Small intestine (tissue), 7 donors: ENCODE results near the gene FBXO17. TPM values are rescaled to one million over a fixed set of nuclear protein-coding genes. Genes with fewer than 3 reads are reported as not detected.

Experiments
- DNase-seq, 2 donors: peaks; one replicate each; pipeline versions ENCODE4 v3.0.0 to v3.0.0-alpha.2; 2013
- FAIRE-seq: peaks from 2 replicates; lab custom pipeline; 2012; peaks lifted over from hg19 to GRCh38; lab: Jason Lieb, UNC
- H3K27ac ChIP-seq, 3 donors: one replicate each; pipeline ENCODE4 v1.5.1; 2013; ENCODE audit warnings: low read length in 2 of 3, mild to moderate bottlenecking in 2 of 3, control low read depth in 1 of 3, inconsistent platforms in 1 of 3, low read depth in 1 of 3, moderate library complexity in 1 of 3
- H3K27me3 ChIP-seq, 3 donors: one replicate each; pipeline ENCODE4 v1.6.1; 2013; ENCODE audit warnings: low read length in 3 of 3, inconsistent platforms in 1 of 3; ENCODE audit not compliant: control insufficient read depth in 3 of 3, insufficient read depth in 3 of 3
- H3K36me3 ChIP-seq, 3 donors: one replicate each; pipeline ENCODE4 v1.6.1; 2013; ENCODE audit warnings: low read length in 3 of 3, inconsistent platforms in 1 of 3, low read depth in 1 of 3, mild to moderate bottlenecking in 1 of 3, moderate library complexity in 1 of 3; ENCODE audit not compliant: control insufficient read depth in 3 of 3, insufficient read depth in 2 of 3
- H3K4me1 ChIP-seq, 3 donors: one replicate each; pipeline ENCODE4 v1.6.1; 2013; ENCODE audit warnings: low read length in 2 of 3, inconsistent platforms in 1 of 3, low read depth in 1 of 3, mild to moderate bottlenecking in 1 of 3, moderate library complexity in 1 of 3; ENCODE audit not compliant: control insufficient read depth in 3 of 3, insufficient read depth in 2 of 3
- H3K4me3 ChIP-seq, 3 donors: one replicate each; pipeline ENCODE4 v1.5.1; 2013; ENCODE audit warnings: low read length in 3 of 3, control low read depth in 1 of 3, inconsistent platforms in 1 of 3, low read depth in 1 of 3, mild to moderate bottlenecking in 1 of 3, moderate library complexity in 1 of 3
- H3K9me3 ChIP-seq, 2 donors: one replicate each; pipeline ENCODE4 v1.6.1; 2013; ENCODE audit warnings: low read depth in 1 of 2, low read length in 1 of 2; ENCODE audit not compliant: control insufficient read depth in 2 of 2, insufficient read depth in 1 of 2
- WGBS, 3 donors: extraction: QIAGEN DNeasy Blood & Tissue Kit; methylation state at CpG; one replicate each; pipeline ENCODE4 v1.1.7; 2013; 5-methylcytosine and 5-hydroxymethylcytosine counted together
- polyA plus RNA-seq, 4 donors: library from polyadenylated mRNA; stranded (reverse) in 3 of 4; unstranded in 1 of 4; fragments of 200-250 nt in 3 of 4; fragments of 120-200 nt in 1 of 4; gene quantifications; one replicate each; pipeline versions ENCODE4 v1.2.1 to v1.2.3, GENCODE V29; 2013
- donor health status: healthy with polysubstance abuse.
- donor health status: control.
- donor health status: control.
- donor health status: Bipolar disorder and iron deficiency.
- donor health status: healthy.

The FBXO17 gene
- polyA plus RNA-seq, 4 donors = 2.4 to 88.2 (median 6.2) TPM

- Histone ChIP-seq H3K27me3 (no peaks in the 10 kb centered on the region), H3K27ac (no peak overlapping the region), H3K9me3 (peaks cover 0 to 5% of the 10 kb centered on the region in 2 donors), H3K36me3 (peaks cover 13 to 52% (median 19%) of the 10 kb centered on the region in 3 donors), H3K4me3 (no peak overlapping the region), H3K4me1 (no peaks in the 10 kb centered on the region)
- 84 to 88% (median 85%) methylated on average over 35 of the region's 35 CpGs for WGBS, 3 donors
- FAIRE-seq = no peak
- peak; percentile 33 to 75 for DNase-seq
Measured at GRCh38 chr19:38904581-38905539, 70.7 kb downstream of the FBXO17 start.

DNA sequence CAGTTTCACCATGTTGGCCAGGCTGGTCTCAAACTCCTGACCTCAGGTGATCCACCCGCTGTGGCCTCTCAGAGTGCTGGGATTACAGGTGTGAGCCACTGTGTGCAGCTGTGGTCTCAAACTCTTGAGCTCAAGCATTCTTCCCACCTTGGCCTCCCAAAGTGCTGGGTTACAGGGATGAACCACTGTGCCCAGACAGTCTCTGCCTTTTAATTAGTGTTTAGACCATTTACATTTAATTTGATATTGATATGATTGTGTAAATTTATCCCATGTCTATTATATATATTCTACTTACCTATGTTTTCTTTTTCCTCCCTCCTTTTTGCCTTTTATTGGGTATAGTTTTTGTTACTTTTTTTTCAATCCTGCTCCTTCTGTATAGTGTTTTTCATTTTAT lies 73.9 kb downstream of the FBXO17 start:
- Histone ChIP-seq H3K9me3 (peaks cover 0 to 5% of the 10 kb centered on the region in 2 donors), H3K27me3 (no peaks in the 10 kb centered on the region), H3K27ac (no peak overlapping the region), H3K36me3 (peaks cover 5 to 30% (median 8%) of the 10 kb centered on the region in 3 donors), H3K4me3 (no peak overlapping the region), H3K4me1 (peaks cover 0 to 11% (median 0%) of the 10 kb centered on the region in 3 donors)
- FAIRE-seq = no peak
- DNase-seq = no peak
- 96 to 100% (median 100%) methylated on average over 1 of the region's 1 CpG for WGBS, 3 donors

DNA sequence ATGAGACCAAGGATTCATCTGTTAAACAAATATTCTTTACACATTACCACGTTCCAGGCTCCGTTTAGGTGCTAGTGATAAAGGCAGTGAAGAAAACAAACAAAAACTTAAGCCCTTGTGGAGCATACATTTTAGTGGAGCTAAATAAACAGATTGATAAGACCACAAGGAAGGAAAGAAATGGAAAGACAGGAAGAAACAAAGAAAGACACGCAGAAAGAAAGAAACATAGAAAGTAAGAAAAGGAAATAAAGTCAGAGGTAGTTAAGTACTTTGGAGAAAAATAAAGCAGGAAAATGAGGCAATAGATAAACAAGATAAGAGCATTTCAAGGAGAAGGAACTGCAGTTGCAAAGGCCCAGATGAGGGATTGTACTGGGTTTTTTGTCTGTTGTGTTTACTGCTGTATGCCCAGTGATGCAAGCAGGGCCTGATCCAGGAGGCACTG lies 74.8 kb downstream of the FBXO17 start:
- H3K9me3 ChIP-seq = peaks cover 0 to 5% of the 10 kb centered on the region in 2 donors
- peaks cover 5 to 25% (median 6%) of the 10 kb centered on the region in 3 donors for H3K36me3 ChIP-seq
- peak overlapping the region in 2 of 3 donors; percentile 64 to 82 for H3K4me3 ChIP-seq
- peaks cover 0 to 11% (median 0%) of the 10 kb centered on the region in 3 donors for H3K4me1 ChIP-seq
- H3K27ac ChIP-seq = peak overlapping the region in 1 of 3 donors; percentile 69
- H3K27me3 ChIP-seq = no peaks in the 10 kb centered on the region
- FAIRE-seq (no peak), DNase-seq (peak in 1 of 2 donors; percentile 34)
- 6 to 20% (median 17%) methylated on average over 3 of the region's 3 CpGs for WGBS, 3 donors

GRCh38 chr19:38900202-38900629 lies 75.3 kb downstream of the FBXO17 start:
- FAIRE-seq = no peak
- WGBS, 3 donors = 0 to 2% (median 0%) methylated on average over 8 of the region's 8 CpGs

GRCh38 chr19:38899447-38900201 lies 75.9 kb downstream of the FBXO17 start, which contains the start of the genes NFKBIB and SIRT2:
Gene NFKBIB, plus strand, starts transcription at chr19:38899969. Its CDS starts 64 bp downstream, at chr19:38900033.
Gene SIRT2, minus strand, starts transcription at chr19:38899618. Its CDS starts 97 bp downstream, at chr19:38899521.
- H3K4me3 ChIP-seq = peak within 1 kb of the TSS; percentile 80 to 82 (median 82)
- no peaks in the 10 kb centered on the region for H3K27me3 ChIP-seq
- H3K9me3 ChIP-seq = peaks cover 0 to 5% of the 10 kb centered on the region in 2 donors
- 0 to 1% (median 0%) methylated on average over 56 to 64 of the region's 64 CpGs for WGBS, 3 donors
- DNase-seq (peak; percentile 100), FAIRE-seq (peak; percentile 39)
- H3K27ac ChIP-seq = peak within 1 kb of the TSS; percentile 76 to 91 (median 80)
- peaks cover 0 to 11% (median 0%) of the 10 kb centered on the region in 3 donors for H3K4me1 ChIP-seq
- H3K36me3 ChIP-seq = peaks cover 0 to 20% (median 0%) of the 10 kb centered on the region in 3 donors

More at GRCh38 chr19:38900202-38900629, 75.3 kb downstream of the FBXO17 start:
- Histone ChIP-seq H3K36me3 (peaks cover under 1 to 22% (median 1%) of the 10 kb centered on the region in 3 donors), H3K4me3 (peak overlapping the region; percentile 64 to 82 (median 82)), H3K27me3 (no peaks in the 10 kb centered on the region), H3K27ac (peak overlapping the region; percentile 69 to 87 (median 76)), H3K9me3 (peaks cover 0 to 5% of the 10 kb centered on the region in 2 donors), H3K4me1 (peaks cover 0 to 11% (median 0%) of the 10 kb centered on the region in 3 donors)
- DNase-seq = no peak

GRCh38 chr19:38898788-38899446 lies 76.6 kb downstream of the FBXO17 start:
- FAIRE-seq (no peak), DNase-seq (peak; percentile 28 to 35)
- H3K36me3 ChIP-seq = peaks cover 0 to 25% (median 0%) of the 10 kb centered on the region in 3 donors
- H3K27me3 ChIP-seq = no peaks in the 10 kb centered on the region
- peaks cover 0 to 5% of the 10 kb centered on the region in 2 donors for H3K9me3 ChIP-seq
- peak overlapping the region; percentile 65 to 80 (median 79) for H3K4me3 ChIP-seq
- 4 to 8% (median 7%) methylated on average over 25 of the region's 25 CpGs for WGBS, 3 donors
- peak overlapping the region; percentile 76 to 91 (median 80) for H3K27ac ChIP-seq
- H3K4me1 ChIP-seq = peaks cover 0 to 11% (median 0%) of the 10 kb centered on the region in 3 donors

- no peaks in the 10 kb centered on the region for H3K27me3 ChIP-seq
- H3K27ac ChIP-seq = no peak overlapping the region
- peaks cover 0 to 54% (median 0%) of the 10 kb centered on the region in 3 donors for H3K36me3 ChIP-seq
- H3K9me3 ChIP-seq = no peaks in the 10 kb centered on the region
- 73 to 83% (median 79%) methylated on average over 9 of the region's 9 CpGs for WGBS, 3 donors
- peaks cover 0 to 11% (median 0%) of the 10 kb centered on the region in 3 donors for H3K4me1 ChIP-seq
- FAIRE-seq = no peak
- no peak for DNase-seq
- H3K4me3 ChIP-seq = no peak overlapping the region
Measured at GRCh38 chr19:38894968-38895367, 80.6 kb downstream of the FBXO17 start.
